NCI-H1694 (cell line): Measurements from ENCODE around the gene PCTP.
A peak's percentile ranks its signal among the peaks of the same experiment; 100 is the strongest.

Source experiments
- DNase-seq: peaks from one replicate; lab custom pipeline; 2025; lab: John Stamatoyannopoulos, UW

The PCTP gene

DNA sequence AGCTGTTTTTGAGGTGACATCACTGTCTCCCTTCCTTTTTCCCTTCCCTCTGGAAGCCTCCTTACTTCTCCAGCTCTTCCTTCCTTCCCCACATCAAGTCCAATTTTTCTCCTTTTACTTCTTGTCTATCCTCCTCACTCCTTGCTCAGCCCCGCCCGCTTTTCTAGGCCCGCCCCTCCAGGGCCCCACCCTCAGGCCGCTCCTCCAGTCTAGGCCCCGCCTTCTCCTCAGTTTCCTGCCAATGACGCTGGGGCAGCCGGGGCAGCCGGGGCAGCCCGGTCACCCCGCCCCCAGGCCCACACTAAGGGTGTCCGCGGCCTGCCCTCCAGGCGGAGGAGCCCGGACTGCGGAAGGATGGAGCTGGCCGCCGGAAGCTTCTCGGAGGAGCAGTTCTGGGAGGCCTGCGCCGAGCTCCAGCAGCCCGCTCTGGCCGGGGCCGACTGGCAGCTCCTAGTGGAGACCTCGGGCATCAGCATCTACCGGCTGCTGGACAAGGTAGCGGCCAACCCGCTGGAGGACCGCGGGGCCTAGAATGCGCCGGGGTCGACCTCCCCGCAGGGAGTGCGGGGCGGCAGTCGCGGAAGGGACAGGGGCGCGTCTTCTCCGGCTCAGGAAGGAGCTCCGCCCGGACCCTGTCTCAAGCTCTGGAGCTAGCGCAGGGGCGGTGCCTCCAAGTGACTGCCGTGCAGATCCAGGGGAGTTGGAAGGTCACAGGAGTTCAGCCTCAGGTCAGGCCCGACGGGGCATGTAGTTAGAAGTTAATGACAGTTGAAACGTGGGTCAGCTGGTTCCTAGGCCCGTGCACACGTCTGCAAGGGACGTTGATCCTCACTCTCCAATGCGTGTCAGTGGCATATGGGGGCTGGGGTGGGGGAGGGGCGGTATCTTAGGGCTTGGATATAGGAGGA, at the start of gene PCTP:
TSS of gene PCTP (plus strand) at position 302 of the 908 bp plus-strand sequence. CDS start at position 355, 53 bp downstream.
- no peak for DNase-seq

GRCh38 chr17:55702150-55702549, 48.7 kb upstream of the PCTP start:
- no peak for DNase-seq

DNA sequence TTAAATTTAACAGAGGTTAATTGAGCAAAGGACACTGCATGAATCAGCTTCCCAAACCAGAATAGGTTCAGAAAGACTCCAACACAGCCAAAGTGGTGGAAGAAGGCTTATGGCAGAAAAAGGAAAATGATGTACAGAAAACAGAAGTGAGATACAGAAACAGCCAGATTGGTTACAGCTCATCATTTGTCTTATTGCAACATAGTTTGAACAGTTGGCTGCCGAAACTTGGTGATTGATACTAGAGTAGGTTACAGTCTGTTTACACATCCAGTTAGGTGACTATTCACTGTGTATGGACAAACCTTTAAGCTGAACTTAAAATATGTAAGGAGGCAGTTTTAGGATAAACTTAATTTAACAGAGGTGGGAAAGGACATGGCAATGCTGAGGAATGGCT, 46.5 kb upstream of the PCTP start:
- DNase-seq: no peak

DNA sequence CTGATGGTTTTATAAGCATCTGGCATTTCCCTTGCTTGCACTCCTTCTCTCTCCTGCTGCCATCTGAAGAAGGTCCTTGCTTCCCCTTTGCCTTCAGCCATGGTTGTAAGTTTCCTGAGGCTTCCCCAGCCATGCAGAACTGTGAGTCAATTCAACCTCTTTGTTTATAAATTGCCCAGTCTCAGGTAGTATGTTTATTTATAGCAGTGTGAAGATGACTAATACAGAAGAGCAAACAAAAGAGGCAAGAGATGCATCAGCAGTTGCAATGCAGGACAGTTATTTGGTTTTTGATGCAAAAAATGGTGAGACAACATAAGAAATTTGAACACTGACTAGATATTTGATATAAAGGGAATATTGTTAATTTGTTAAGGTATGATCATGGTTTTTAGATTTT, 45.0 kb upstream of the PCTP start:
- DNase-seq: no peak

- DNase-seq: no peak
These were observed 43.8 kb upstream of the PCTP start for GRCh38 chr17:55706808-55707773.

DNA sequence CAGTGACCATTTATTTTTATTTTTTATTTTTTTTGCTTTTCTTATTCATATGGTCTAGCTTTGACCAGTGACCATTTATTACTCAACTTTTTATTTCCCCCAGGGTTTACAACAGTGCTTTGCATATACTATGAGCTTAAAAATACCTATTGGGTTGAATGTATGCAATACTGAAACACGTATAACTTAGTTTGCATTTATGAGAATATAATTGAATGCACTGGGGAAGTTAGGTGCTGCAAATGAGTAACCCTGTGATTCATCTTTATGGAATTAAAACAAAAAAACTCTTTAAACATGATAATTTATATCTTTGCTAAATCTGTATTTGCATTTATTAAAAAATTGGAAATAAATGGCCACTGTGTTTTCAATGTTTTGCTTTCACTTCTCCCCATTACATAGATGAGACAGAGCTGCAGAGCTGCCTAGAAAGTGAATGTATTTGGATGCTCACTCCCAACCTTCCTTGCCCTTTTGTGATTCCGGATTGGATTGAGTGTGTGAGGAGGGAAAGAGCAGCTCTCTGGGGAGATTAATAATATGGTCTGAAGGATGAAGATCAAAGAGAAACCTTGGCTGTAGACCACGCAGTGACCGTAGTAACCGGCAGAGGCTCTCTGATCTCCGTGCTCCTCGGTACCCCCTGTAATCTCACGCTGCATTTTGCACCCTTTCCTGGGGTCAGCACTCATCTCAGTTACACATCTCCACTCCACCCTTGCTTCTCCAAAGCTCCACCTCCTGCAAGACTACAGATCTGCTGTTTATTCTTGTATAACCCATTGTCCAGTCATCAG, 42.5 kb upstream of the PCTP start:
- DNase-seq: no peak

DNA sequence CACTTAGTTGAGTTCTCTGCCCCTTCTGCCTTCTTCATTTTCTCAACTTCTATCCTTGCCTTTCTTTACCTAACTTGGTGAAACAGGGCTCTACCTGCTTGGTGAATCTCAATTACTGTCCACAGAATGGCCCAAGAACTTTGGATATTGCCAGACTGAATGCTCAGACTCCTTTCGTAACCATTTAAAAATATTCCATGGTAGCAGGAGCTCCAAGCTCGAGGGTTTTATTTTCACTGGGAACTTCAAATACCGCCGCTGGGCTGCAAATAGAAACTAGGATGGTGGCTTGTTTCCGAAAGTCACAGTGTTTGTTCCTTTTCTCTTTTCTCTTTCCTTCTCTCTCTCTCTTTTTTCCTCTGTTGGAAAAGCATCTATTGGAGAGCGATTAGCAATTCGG, 41.4 kb upstream of the PCTP start:
- no peak for DNase-seq

DNA sequence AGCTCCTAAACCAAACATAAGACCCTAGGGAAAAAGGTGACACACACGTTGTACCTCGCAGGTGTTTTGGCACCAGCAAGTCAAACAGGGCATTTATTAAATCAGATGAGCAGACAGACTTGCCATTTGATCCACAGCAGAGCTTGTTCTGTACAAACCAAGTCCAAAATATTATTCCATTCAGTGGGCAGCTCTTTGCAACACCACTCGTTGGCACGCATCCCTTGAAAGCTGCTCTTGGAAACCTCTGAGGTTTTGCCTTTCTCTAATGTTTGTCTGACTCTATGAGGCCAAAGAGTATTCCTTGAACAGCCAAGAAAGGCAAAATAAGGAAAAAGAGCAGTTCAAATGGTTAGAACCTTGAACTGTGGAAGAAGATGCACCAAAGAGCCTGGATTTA, 40.9 kb upstream of the PCTP start:
- DNase-seq: no peak

DNA sequence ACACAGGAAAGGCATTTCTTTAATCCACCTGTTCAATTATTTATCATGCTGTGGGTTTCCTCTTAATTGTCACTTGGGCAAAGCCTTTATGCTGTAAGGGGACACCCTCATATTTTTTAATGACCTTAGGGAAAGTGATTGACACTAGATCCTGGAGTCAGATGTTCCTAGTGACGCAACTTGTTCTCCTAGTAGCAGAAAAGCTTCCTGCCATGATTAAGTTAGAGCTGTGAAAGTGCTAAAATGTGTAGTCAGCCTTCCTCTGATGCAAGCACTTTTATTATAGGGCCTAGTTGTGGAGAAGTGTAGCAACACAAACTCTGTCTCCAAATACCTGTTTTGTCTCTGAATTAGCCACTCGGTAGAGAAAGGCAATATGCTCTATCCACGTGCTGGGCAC, 40.4 kb upstream of the PCTP start:
- no peak for DNase-seq

GRCh38 chr17:55710829-55711496, 39.9 kb upstream of the PCTP start:
- no peak for DNase-seq

DNA sequence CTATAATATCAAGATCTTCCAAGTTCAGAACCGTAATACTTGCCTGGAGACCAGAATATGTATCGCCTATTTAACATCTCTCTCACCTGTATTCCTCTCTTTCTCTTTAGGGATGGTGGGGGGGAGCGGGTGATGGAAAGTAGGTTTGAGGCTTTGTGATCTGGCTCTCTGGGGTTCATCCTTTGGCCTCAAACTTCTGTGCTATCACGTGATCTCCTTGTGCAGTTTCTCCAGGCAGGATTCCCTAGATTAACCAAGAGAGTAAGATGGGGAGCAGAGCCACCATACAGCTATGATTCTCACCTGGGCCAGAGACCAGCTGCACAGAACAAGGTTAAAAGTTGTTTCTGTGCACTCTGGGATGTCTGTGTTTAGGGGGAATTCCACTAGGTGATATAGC, 33.4 kb upstream of the PCTP start:
- no peak for DNase-seq

DNA sequence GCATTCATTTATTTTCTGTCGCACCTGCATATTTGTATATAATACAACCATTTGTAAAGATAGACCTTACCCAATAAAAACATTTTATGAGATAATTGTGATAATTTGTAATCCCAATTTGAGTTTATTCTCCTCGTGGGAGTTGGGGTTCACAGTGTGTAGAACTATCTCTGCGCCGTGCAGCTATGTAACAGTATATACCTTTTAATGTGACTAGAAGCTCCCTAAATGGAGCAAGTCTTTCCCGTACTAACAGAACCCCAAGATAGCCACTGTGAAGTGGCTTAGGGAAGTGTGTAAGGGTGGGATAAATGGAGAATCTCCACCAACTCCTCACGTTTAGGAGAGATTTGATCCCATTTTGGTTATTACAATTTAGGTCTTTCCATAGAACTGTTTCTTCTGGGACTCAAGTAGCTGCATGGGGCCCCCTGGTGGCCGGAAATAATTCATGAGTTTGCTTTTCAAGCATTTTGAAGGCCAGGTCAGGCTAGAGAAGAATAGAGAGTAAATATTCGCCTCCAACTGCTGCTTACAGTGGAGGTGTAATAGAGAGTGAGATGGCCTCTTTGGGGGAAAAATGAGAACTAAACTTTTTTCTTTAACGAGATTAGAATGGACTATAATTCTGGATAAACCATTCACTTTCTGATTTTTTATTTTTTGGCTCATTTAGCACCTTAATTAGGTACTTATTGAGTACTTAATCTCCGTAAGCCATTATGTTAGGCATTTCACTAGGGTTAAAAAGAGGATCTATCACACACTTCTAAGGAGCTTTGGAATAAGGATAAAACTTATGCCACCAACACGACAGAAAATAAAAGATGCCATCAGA, 32.7 kb upstream of the PCTP start:
- DNase-seq: peak; percentile 82

DNA sequence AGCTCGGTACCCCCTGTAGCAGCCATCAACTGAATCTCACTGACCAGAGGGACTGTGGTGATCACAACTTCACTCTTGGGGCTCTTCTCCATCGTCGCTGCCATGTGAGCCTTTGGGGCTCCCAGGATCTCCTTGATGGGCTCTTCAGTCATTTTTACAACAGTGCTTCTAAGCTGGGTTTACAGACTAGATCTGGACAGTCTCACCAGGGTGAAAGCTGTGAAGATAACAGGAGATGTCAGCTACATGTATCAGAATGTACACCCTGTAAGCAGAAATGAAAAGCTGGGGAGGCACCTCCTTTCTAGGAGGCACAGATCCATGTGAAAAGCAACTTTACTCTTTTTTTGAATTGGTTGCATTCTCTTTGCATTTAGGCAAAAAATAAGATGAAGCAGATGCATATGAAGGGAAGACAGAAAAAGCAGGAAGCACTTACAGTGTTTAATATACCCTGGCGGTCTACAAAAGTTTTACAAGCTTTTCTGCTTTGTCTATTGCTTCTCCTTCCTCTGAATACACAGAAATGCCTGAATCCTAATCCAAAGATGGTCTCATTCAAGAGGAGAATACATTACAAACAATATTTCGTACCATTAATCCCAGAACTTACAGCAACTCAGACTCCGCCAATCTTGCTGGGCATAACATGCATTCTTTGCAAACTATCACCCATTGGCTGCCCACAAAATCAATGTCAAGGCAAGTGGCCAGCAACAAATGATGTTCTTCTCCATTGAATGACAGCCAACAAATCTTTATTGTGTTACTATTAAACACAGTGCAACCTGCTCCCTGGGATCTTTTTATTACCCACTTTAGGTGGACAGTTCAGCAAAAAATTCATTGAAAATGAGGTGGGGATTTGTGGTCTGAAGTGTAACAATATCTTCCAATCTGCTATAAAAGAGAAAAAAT, 29.7 kb upstream of the PCTP start:
- DNase-seq: no peak

DNA sequence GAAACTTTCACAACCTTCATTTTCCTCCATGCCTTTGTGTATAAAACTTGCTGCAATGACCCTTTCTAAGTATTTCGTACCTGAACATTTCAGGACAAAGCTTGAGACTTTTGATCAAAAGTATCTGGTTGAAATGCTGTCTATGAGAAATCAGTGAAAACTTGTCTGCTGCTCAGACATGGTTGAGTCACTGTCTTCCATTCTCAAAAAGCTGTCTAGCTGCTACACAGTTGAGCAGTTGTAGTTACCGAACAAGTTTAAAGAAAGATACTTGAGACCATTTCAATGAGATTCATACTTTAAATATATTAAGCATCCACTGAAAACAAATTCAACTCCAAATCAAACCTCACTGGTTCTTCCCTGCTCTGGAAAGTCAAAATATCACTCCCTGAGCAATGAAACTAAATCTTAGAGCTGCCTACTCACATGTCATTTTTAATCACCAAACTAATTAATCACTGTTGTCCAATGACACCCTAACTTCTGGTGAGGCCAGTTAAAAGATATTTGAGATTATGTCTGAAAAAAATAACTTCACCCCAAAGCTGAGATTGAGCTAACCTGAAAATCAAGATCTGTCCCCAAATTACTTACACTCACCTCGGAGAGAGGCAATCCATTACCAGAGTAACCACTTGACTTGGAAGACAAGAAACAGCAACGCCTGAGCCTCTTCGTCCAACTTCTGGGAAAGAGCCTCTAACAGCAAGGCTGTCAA, 28.7 kb upstream of the PCTP start:
- no peak for DNase-seq

DNA sequence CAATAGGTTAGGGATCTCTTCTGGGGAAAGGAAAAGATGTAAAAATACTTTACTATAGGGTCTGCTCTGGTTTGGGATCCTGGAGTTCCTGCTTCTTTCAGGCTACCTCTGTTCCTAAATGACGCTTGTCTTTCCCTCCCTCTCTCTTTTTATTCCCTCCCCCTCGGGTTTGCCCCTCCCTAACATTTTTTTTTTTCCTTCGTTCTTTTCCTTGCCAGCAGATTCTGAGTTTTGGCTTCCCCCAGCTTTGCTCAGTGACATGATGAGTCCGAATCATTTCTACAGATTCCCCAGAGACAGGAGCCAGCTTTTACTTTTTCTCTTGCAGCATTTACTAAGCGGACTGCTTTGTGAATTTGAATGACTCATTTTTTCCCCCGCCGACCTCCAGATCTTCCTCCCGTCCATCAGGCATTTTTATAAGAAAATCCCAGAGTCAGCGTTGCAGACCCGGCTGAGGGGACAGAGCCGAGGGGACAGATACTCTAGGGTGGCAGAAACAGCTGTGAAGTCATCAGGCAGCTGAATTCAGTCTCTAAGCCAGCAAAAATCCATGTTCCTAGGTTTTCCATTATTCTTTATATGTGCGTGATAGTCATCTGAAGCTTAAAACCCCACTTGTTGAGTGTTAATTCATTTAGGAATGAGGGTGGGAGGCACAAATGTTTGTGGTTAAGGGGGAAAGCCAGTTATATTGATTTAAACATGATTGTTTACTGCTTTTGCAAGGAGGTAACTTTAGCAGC, 27.9 kb upstream of the PCTP start, which contains the start of gene TMEM100:
TSS of gene TMEM100 (minus strand) at position 123 of the 746 bp plus-strand sequence. CDS start 1,794 bp downstream, outside the sequence.
- DNase-seq: no peak

- no peak for DNase-seq
These were observed 27.4 kb upstream of the PCTP start for GRCh38 chr17:55723488-55723848.

GRCh38 chr17:55726440-55726839, 24.4 kb upstream of the PCTP start:
- peak; percentile 39 for DNase-seq

GRCh38 chr17:55727275-55727674, 23.6 kb upstream of the PCTP start:
- DNase-seq: no peak
